HepG2 (cell line): Measurements from ENCODE around the gene ZDHHC8. TPM values are rescaled to one million over a fixed set of nuclear protein-coding genes. Genes with fewer than 3 reads are reported as not detected.

Experiments used
- GLI4 ChIP-seq: sonication (generic); formaldehyde crosslinking; IDR thresholded peaks from 2 replicates; pipeline ENCODE4 v1.5.1; 2020; ENCODE audit warnings: missing genetic modification reagents, mild to moderate bottlenecking, moderate library complexity, borderline replicate concordance
- HDAC1 ChIP-seq: sonication (generic); formaldehyde crosslinking; IDR thresholded peaks from 2 replicates; pipeline ENCODE4 v1.5.1; 2020; ENCODE audit warnings: mild to moderate bottlenecking, missing genetic modification reagents
- JUNB ChIP-seq: sonication (generic); formaldehyde crosslinking; IDR thresholded peaks from 2 replicates; pipeline ENCODE4 v1.8.0; 2022; ENCODE audit warnings: missing genetic modification reagents, mild to moderate bottlenecking, borderline replicate concordance
- KDM4B ChIP-seq: sonication (generic); formaldehyde crosslinking; IDR thresholded peaks from 2 replicates; pipeline ENCODE4 v1.4.0; 2020; ENCODE audit warnings: missing genetic modification reagents
- MEF2D ChIP-seq: sonication (generic); formaldehyde crosslinking; IDR thresholded peaks from 2 replicates; pipeline ENCODE4 v1.5.1; 2020; ENCODE audit warnings: mild to moderate bottlenecking, missing genetic modification reagents
- POGK ChIP-seq: sonication (generic); formaldehyde crosslinking; conservative IDR thresholded peaks from 2 replicates; pipeline ENCODE4 v1.8.0; 2022; ENCODE audit warnings: mild to moderate bottlenecking, moderate library complexity, missing genetic modification reagents
- SNRNP70 ChIP-seq: fragments of 200-400 bp; formaldehyde crosslinking; IDR thresholded peaks from 2 replicates; pipeline ENCODE4 v1.6.1; 2017; ENCODE audit warnings: mild to moderate bottlenecking, low read depth, low read length, moderate library complexity
- TFDP1 ChIP-seq: IDR thresholded peaks from 2 replicates; pipeline ENCODE4 v1.6.1; 2016; ENCODE audit warnings: missing compliant biosample characterization, missing genetic modification reagents, borderline replicate concordance
- ZFP1 ChIP-seq: IDR thresholded peaks from 2 replicates; pipeline ENCODE4 v1.6.1; 2016
- ZNF318 ChIP-seq: sonication (generic); formaldehyde crosslinking; IDR thresholded peaks from 2 replicates; pipeline ENCODE4 v1.4.0; 2020; ENCODE audit warnings: mild to moderate bottlenecking, missing genetic modification reagents
- ZNF577 ChIP-seq: sonication (generic); formaldehyde crosslinking; IDR thresholded peaks from 2 replicates; pipeline ENCODE4 v1.4.0; 2020; ENCODE audit warnings: mild to moderate bottlenecking, low read depth, missing genetic modification reagents, borderline replicate concordance
- ZNF598 ChIP-seq: sonication (generic); formaldehyde crosslinking; IDR thresholded peaks from 2 replicates; pipeline ENCODE4 v1.5.1; 2020; ENCODE audit warnings: mild to moderate bottlenecking, missing genetic modification reagents, borderline replicate concordance
- ZNF773 ChIP-seq: sonication (generic); formaldehyde crosslinking; IDR thresholded peaks from 2 replicates; pipeline ENCODE4 v1.4.0; 2020; ENCODE audit warnings: missing genetic modification reagents, borderline replicate concordance
- ZSCAN21 ChIP-seq: sonication (generic); formaldehyde crosslinking; IDR thresholded peaks from 2 replicates; pipeline ENCODE4 v1.8.0; 2022; ENCODE audit warnings: mild to moderate bottlenecking, missing genetic modification reagents, moderate library complexity, borderline replicate concordance
- polyA plus RNA-seq, 8 experiments: library from polyadenylated mRNA; depleted of rRNA in 3 of 8; stranded (reverse) in 7 of 8; unstranded in 1 of 8; fragments of >200 nt; fragmentation: Illumina TruSeq in 4 of 8; extraction: Trizol in 4 of 8; gene quantifications; 2 replicates each; pipeline versions ENCODE4 v1.2.1 to v1.2.3, GENCODE V29; 2011 to 2016; ENCODE audit warnings: low read depth in 4 of 8, missing spikeins in 1 of 8, mixed read lengths in 1 of 8; ENCODE audit not compliant: insufficient read depth in 1 of 8
- total RNA-seq, 5 experiments: library from RNA; depleted of rRNA; stranded (reverse); fragments of >200 nt; fragmentation: Illumina TruSeq; extraction: Trizol; gene quantifications; 2 replicates each; pipeline ENCODE4 v1.2.3, GENCODE V29; 2016; ENCODE audit warnings: low read depth in 1 of 5
- TF ChIP-seq, protein P1 (sequence below): sonication (generic); formaldehyde crosslinking; IDR thresholded peaks from 2 replicates; pipeline ENCODE4 v1.5.0; 2020; ENCODE audit warnings: mild to moderate bottlenecking, missing genetic modification reagents, borderline replicate concordance

Gene ZDHHC8
- total and polyA plus RNA-seq, 2 of the 13 experiments (the other 11 are each of a cell fraction or from before 2014, with no cell fraction given), result 7.5 to 21.3 TPM

DNA sequence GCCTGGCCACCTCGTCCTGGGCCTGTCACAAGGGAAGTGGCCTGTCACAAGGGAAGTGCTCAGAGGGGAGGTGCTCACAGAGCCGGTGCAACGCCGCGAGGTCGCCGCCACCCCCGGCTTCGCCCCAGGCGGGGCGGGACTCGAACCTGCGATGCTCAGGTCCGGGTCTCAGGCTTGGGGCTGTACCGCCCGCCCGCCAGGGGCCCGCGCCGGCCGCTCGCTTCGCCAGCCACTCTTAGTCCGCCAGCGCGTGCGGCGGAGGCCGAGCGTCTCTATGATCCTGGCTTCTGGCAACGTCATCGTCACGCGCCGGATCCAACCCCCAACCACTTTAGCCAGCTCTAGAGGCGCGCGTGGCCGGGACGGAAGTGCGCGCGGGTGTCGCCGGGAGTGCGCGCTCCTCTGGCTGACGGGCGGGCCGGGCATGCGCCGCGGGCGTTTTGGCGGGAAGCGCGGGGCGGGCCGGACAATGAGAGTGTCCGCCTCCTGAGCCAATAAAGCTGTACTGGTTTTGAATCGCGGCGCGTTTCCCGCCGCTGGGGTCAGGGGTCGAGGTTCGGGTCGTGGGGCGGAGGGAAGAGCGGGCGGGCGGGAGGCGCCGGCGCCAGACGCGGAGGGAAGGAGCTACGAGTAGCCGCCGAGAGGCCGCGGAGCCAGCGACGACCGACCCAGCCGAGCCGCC, 14.5 kb upstream of the ZDHHC8 start, which contains the start of gene TRMT2A (continued):
- peak; percentile 100 for TF ChIP-seq TFDP1 (CRISPR knock-in tag)
- TF ChIP-seq SNRNP70, result no peak
- TF ChIP-seq ZNF577 (CRISPR knock-in tag), result no peak
- no peak; the same call in 1 of the 2 replicates for TF ChIP-seq ZNF598
- TF ChIP-seq MEF2D (CRISPR knock-in tag), result no peak
- TF ChIP-seq ZFP1, result no peak
- no peak for TF ChIP-seq GLI4 (CRISPR knock-in tag)
- peak; percentile 94 for TF ChIP-seq HDAC1 (CRISPR knock-in tag)
- no peak for TF ChIP-seq ZNF773 (CRISPR knock-in tag)
- TF ChIP-seq KDM4B (CRISPR knock-in tag), result 0 out of 2 replicates have a peak, but pooled peaks have one; percentile 50
- TF ChIP-seq, protein P1, sequence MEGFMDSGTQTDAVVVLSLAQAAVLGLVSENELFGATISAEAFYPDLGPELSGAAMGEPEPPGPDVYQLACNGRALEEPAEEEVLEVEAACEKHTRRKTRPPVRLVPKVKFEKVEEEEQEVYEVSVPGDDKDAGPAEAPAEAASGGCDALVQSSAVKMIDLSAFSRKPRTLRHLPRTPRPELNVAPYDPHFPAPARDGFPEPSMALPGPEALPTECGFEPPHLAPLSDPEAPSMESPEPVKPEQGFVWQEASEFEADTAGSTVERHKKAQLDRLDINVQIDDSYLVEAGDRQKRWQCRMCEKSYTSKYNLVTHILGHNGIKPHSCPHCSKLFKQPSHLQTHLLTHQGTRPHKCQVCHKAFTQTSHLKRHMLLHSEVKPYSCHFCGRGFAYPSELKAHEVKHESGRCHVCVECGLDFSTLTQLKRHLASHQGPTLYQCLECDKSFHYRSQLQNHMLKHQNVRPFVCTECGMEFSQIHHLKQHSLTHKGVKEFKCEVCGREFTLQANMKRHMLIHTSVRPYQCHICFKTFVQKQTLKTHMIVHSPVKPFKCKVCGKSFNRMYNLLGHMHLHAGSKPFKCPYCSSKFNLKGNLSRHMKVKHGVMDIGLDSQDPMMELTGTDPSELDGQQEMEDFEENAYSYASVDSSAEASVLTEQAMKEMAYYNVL (CRISPR knock-in tag), result peak; percentile 58; the same call in 1 of the 2 replicates
- TF ChIP-seq ZSCAN21 (CRISPR knock-in tag), result peak; percentile 68; the same call in 1 of the 2 replicates
- TF ChIP-seq POGK (CRISPR knock-in tag), result peak; percentile 96
- no peak for TF ChIP-seq ZNF318 (CRISPR knock-in tag)
- 0 out of 2 replicates have a peak, but pooled peaks have one; percentile 26 for TF ChIP-seq JUNB
